HEK293T (cell line): ENCODE measurements around the gene TFG.
"Not testable (repeated sequence)": the region's sequence is repeated elsewhere in the genome, so short reads cannot be mapped to it uniquely, and the experiment has no call there.

Source experiments
- CTCF ChIA-PET: fragments of 350-600 bp; formaldehyde crosslinking; extraction: SDS; loops from one replicate; lab custom pipeline; 2021; ENCODE audit warnings: antibody characterized with exemption, inconsistent platforms; lab: Yijun Ruan, JAX
- POLR2A ChIA-PET: fragments of 350-600 bp; formaldehyde crosslinking; extraction: SDS; loops from one replicate; lab custom pipeline; 2020; ENCODE audit warnings: antibody characterized with exemption, inconsistent platforms; lab: Yijun Ruan, JAX
- DNase-seq: peaks from one replicate; pipeline ENCODE4 v3.0.0; 2012; ENCODE audit warnings: mixed read lengths; ENCODE audit errors: extremely low spot score
- ARNT ChIP-seq: fragments of 450-650 bp; IDR thresholded peaks from 2 replicates; pipeline ENCODE4 v1.6.1; 2017; ENCODE audit warnings: mild to moderate bottlenecking
- BHLHE40 ChIP-seq: fragments of 450-650 bp; IDR thresholded peaks from 2 replicates; pipeline ENCODE4 v1.6.1; 2016; ENCODE audit warnings: mild to moderate bottlenecking, moderate library complexity, borderline replicate concordance
- CTBP1 ChIP-seq: fragments of 450-650 bp; IDR thresholded peaks from 2 replicates; pipeline ENCODE4 v1.6.1; 2016; ENCODE audit warnings: borderline replicate concordance
- ELF4 ChIP-seq: fragments of 450-650 bp; IDR thresholded peaks from 2 replicates; pipeline ENCODE4 v1.6.1; 2017; ENCODE audit warnings: antibody characterized with exemption
- FOXA1 ChIP-seq: fragments of 450-650 bp; IDR thresholded peaks from 2 replicates; pipeline ENCODE4 v1.6.1; 2016; ENCODE audit warnings: mild to moderate bottlenecking
- FOXK2 ChIP-seq: fragments of 450-650 bp; IDR thresholded peaks from 2 replicates; pipeline ENCODE4 v1.6.1; 2016; ENCODE audit warnings: mild to moderate bottlenecking
- FOXM1 ChIP-seq: fragments of 450-650 bp; IDR thresholded peaks from 2 replicates; pipeline ENCODE4 v1.6.1; 2017; ENCODE audit warnings: mild to moderate bottlenecking, borderline replicate concordance
- HDGF ChIP-seq: fragments of 450-650 bp; IDR thresholded peaks from 2 replicates; pipeline ENCODE4 v1.6.1; 2017; ENCODE audit warnings: antibody characterized with exemption, borderline replicate concordance
- L3MBTL2 ChIP-seq: fragments of 450-650 bp; conservative IDR thresholded peaks from 2 replicates; pipeline ENCODE4 v1.6.1; 2016; ENCODE audit warnings: mild to moderate bottlenecking
- LEF1 ChIP-seq: fragments of 450-650 bp; IDR thresholded peaks from 2 replicates; pipeline ENCODE4 v1.6.1; 2017; ENCODE audit warnings: mild to moderate bottlenecking, borderline replicate concordance
- NFRKB ChIP-seq: fragments of 450-650 bp; IDR thresholded peaks from 2 replicates; pipeline ENCODE4 v1.6.1; 2016; ENCODE audit warnings: mild to moderate bottlenecking, moderate library complexity
- SP1 ChIP-seq: fragments of 450-650 bp; IDR thresholded peaks from 2 replicates; pipeline ENCODE4 v1.6.1; 2017
- SUZ12 ChIP-seq: fragments of 450-650 bp; IDR thresholded peaks from 2 replicates; pipeline ENCODE4 v1.6.1; 2016; ENCODE audit warnings: mild to moderate bottlenecking
- TARDBP ChIP-seq: fragments of 450-650 bp; IDR thresholded peaks from 2 replicates; pipeline ENCODE4 v1.6.1; 2016
- ZNF384 ChIP-seq: fragments of 450-650 bp; IDR thresholded peaks from 2 replicates; pipeline ENCODE4 v1.6.1; 2016
- TF ChIP-seq, protein P1 (sequence below): fragments of 450-650 bp; IDR thresholded peaks from 2 replicates; pipeline ENCODE4 v1.6.1; 2016

TFG gene

DNA sequence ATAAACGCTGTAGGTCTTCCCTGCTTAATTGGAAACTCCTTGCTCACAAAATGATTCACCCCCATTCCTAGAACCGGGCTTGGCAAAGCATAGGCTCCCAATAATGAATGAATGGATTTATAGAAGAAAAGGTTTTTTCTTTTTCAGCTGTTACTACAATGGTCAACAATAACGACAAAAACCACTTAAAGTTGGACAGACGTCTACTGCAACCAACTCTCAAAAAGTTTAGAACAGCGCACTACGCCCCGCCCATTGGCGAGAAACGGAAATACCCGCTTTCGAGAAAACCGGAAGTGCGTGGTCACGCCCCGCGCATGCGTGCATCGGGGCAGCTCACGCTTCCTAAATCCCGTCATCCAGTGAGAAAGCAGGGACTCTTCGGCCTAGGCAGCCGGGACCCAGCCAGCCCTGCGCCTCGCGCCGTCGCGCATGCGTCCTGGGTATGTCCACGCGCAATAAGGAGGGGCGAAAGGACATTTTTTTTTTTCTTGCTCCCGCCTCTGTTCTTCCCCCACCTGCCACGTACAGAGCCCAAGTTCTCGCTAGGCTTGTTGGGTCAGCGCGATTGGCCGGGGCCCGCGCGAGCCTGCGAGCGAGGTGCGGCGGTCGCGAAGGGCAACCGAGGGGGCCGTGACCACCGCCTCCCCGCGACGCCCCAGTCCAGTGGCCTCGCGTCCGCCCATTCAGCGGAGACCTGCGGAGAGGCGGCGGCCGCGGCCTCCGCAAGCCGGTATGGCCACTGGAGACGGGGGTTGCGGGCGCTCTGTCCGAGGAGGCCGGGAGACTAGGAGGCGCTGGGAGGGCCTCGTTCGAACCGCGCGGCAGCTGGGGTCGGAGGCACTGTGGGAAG, at the start of gene TFG:
Gene TFG (plus strand): TSS at position 506 of the 853 bp plus-strand sequence. CDS start 4,192 bp downstream, outside the sequence.
- TF ChIP-seq, protein P1, sequence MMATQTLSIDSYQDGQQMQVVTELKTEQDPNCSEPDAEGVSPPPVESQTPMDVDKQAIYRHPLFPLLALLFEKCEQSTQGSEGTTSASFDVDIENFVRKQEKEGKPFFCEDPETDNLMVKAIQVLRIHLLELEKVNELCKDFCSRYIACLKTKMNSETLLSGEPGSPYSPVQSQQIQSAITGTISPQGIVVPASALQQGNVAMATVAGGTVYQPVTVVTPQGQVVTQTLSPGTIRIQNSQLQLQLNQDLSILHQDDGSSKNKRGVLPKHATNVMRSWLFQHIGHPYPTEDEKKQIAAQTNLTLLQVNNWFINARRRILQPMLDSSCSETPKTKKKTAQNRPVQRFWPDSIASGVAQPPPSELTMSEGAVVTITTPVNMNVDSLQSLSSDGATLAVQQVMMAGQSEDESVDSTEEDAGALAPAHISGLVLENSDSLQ = peak; percentile 84
- peak; percentile 98 for TF ChIP-seq ZNF384
- no peak for TF ChIP-seq FOXK2
- TF ChIP-seq ELF4 = peak; percentile 92
- TF ChIP-seq SUZ12 = no peak
- peak; percentile 69 for TF ChIP-seq L3MBTL2
- no peak for TF ChIP-seq TARDBP
- TF ChIP-seq FOXA1 = no peak
- TF ChIP-seq LEF1 = no peak
- TF ChIP-seq HDGF = no peak
- no peak for TF ChIP-seq BHLHE40
- 0 out of 2 replicates have a peak, but pooled peaks have one; percentile 16 for TF ChIP-seq ARNT
- no peak for TF ChIP-seq CTBP1
- no peak for TF ChIP-seq SP1
- ChIA-PET POLR2A (interaction anchor here (0.6 to 2.1 kb wide), 13 partner anchors 11 to 491 kb away, joined by 3 to 5 read pairs (median 3); partner anchors contain the start of gene ABI3BP), CTCF (interaction anchor here (2.0 kb wide), 1 partner anchor 247 kb away, joined by 8 read pairs; no protein-coding TSS in a partner anchor)
- DNase-seq = peak; percentile 100

DNA sequence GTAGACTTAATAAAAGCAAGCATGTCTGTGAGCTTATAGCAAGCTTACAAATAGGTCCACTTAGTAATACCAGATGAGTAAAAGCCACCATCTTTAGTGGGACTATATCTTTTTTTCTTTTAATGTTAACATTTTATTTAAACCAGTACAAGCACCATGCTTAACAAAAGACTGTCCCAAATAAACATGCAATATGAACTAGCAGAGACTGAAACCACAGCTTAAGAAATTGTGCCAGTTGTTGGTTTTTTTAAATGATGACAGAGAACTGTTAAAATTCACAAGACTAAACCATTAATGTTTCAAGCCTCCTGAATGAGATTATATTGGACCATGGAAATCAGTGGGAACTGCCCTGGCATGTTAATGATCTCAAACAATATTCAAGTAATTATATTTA, 48.0 kb upstream of the TFG start:
- CTCF ChIA-PET, POLR2A ChIA-PET: not testable (repeated sequence)

DNA sequence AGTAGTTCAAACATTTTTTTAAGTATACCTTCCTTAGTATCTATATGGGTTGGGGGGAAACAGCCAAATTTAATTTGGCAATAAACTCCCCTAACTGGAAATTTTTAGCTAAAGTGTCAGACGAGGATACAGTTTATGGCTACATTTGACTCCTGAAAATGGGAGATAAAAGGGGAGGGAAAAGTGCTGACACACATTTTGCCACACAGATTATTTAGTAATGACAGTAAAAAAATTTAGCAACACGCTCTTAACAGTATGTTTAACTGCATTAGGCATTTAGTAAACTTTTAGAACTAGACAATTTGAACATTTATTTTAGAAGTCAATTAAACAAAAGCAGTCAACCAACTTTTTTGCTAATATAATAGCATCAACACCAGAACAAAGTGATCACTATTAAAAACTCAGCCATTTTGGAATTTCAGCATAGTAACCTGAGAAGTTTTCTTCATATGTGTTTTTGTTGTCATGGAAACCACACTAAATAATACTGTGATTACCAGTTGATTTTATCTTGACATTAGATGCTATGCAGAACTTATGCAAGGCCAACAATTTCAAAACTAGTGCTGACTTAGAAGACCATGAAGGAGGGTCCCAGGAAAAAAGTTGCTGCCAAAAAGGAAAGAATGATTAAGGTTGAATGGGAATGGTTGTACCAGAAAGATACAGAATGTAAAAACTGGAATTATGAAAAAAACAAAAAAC, 47.0 kb upstream of the TFG start:
- CTCF ChIA-PET = no interaction called here
- POLR2A ChIA-PET = no interaction called here
- no peak for DNase-seq
- TF ChIP-seq FOXK2 (no peak), SP1 (no peak), NFRKB (no peak), ARNT (no peak), BHLHE40 (no peak), L3MBTL2 (no peak), FOXM1 (no peak), ELF4 (no peak), FOXA1 (no peak), SUZ12 (no peak)
- TF ChIP-seq, protein P1 = no peak

More for the DNA sequence above, 48.0 kb upstream of the TFG start:
- not testable (repeated sequence) for DNase-seq

DNA sequence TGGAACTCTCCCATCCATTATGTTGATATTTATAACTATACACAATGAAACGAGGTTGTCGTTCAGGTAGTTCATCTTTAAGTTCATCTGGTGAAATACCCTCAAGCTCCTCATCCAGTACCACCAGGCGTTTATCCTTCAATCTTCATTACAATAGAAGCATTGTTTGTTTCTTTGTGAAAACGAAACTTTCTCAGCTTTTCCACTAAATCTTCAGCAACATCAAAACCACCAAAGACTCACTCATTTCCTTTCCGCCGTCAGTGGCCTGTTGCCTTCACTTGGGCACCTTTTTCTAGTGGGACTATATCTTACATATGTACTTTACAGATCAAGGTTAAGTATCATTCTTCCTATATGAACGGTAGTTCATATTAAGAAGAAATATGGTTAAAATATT, 44.1 kb upstream of the TFG start:
- ChIA-PET POLR2A (no interaction called here), CTCF (no interaction called here)
- no peak for DNase-seq
- TF ChIP-seq L3MBTL2 = no peak
- no peak for TF ChIP-seq TARDBP
- TF ChIP-seq BHLHE40 = no peak
- no peak for TF ChIP-seq SP1
- TF ChIP-seq FOXM1 = no peak
- TF ChIP-seq, protein P1 = no peak
- no peak for TF ChIP-seq SUZ12
- TF ChIP-seq CTBP1 = no peak
- no peak for TF ChIP-seq LEF1

DNA sequence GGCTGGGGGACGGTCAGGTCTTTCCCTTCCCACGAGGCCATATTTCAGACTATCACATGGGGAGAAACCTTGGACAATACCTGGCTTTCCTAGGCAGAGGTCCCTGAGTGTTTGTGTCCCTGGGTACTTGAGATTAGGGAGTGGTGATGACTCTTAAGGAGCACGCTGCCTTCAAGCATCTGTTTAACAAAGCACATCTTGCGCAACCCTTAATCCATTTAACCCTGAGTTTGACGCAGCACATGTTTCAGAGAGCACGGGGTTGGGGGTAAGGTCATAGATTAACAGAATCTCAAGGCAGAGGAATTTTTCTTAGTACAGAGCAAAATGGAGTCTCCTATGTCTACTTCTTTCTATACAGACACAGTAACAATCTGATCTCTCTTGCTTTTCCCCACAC, 42.6 kb upstream of the TFG start:
- POLR2A ChIA-PET, CTCF ChIA-PET, DNase-seq: not testable (repeated sequence)

DNA sequence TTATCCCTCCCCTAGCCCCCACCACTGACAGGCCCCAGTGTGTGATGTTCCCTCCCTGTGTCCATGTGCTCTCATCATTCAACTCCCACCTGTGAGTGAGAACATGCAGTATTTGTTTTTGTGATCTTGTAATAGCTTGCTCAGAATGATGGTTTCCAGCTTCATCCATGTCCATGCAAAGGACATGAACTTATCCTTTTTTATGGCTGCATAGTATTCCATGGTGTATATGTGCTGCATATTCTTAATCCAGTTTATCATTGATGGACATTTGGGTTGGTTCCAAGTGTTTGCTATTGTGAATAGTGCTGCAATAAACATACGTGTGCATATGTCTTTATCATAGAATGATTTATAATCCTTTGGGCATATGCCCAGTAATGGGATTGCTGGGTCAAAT, 42.0 kb upstream of the TFG start:
- DNase-seq, POLR2A ChIA-PET, CTCF ChIA-PET: not testable (repeated sequence)

DNA sequence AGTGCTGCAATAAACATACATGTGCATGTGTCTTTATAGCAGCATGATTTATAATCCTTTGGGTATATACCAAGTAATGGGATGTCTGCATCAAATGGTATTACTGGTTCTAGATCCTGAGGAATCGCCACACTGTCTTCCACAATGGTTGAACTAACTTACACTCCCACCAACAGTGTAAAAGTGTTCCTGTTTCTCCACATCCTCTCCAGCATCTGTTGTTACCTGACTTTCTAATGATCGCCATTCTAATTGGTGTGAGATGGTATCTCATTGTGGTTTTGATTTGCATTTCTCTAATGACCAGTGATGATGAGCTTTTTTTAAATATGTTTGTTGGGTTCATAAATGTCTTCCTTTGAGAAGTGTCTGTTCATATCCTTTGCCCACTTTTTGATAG, 38.3 kb upstream of the TFG start:
- DNase-seq, POLR2A ChIA-PET, CTCF ChIA-PET: not testable (repeated sequence)
